ENCODE results near the gene NANOS3. TPM values are rescaled to one million over a fixed set of nuclear protein-coding genes. Genes with fewer than 3 reads are reported as not detected.

NANOS3 gene
- total and polyA plus RNA-seq, 10 of the 15 experiments (the other 5 are each of a cell fraction or from before 2014, with no cell fraction given): 0.31 to 1.7 (median 0.81) TPM

GRCh38 chr19:13841962-13842290, 35.0 kb upstream of the NANOS3 start:
- no peak for FAIRE-seq
- BruUV-seq (replicated peaks): TSS peak; percentile 71

More at GRCh38 chr19:13841962-13842290, 35.0 kb upstream of the NANOS3 start:
- Histone ChIP-seq H3K9me3 (replicated peaks; ENCODE audit: control insufficient read depth, insufficient read depth, low read length) (no peaks in the 10 kb centered on the region), H3K9ac (ENCODE audit: control insufficient read depth, insufficient read depth, low read length) (peak overlapping the region; percentile 94), H3K27ac (ENCODE audit: control insufficient read depth, insufficient read depth) (peak overlapping the region; percentile 96), H3K79me2 (ENCODE audit: control insufficient read depth, insufficient read depth, low read length) (peaks cover 54% of the 10 kb centered on the region), H3K27me3 (replicated peaks in 1 of 2; ENCODE audit: control insufficient read depth in 2 of 2, insufficient read depth in 2 of 2, low read length in 1 of 2) (no peaks in the 10 kb centered on the region), H4K20me1 (ENCODE audit: control insufficient read depth, insufficient read depth) (no peaks in the 10 kb centered on the region), H3K36me3 (ENCODE audit: control insufficient read depth in 2 of 2, insufficient read depth in 2 of 2, low read length in 1 of 2) (no peaks in the 10 kb centered on the region), H3K4me3 (peak overlapping the region; percentile 92), H2AFZ (ENCODE audit: control insufficient read depth, low read depth, low read length) (no peak overlapping the region), H3K4me2 (ENCODE audit: control insufficient read depth, insufficient read depth) (peak overlapping the region; percentile 99), H3K4me1 (ENCODE audit: control insufficient read depth, insufficient read depth, low read length) (peaks cover 56% of the 10 kb centered on the region)
- ChIA-PET SMC1A (ENCODE audit: uncharacterized antibody, unreplicated experiment) (interaction anchor here (0.7 to 4.2 kb wide), 3 partner anchors 20 to 46 kb away, joined by 3 to 37 read pairs (median 4); no protein-coding TSS in a partner anchor), RAD21 (ENCODE audit: unreplicated experiment) (interaction anchor here (1.2 to 4.9 kb wide), 2 partner anchors 21 to 38 kb away, joined by 3 to 68 read pairs; no protein-coding TSS in a partner anchor), CTCF (interaction anchor here (0.8 to 7.1 kb wide), 2 partner anchors 20 to 45 kb away, joined by 3 to 51 read pairs; no protein-coding TSS in a partner anchor), POLR2A (interaction anchor here (0.5 to 7.5 kb wide), 4 partner anchors 20 to 952 kb away, joined by 3 to 85 read pairs (median 6); no protein-coding TSS in a partner anchor)
- no peak for DNase-seq (ENCODE audit: low read depth, low spot score)
- in situ Hi-C loops (cut with MboI): loop anchor here (10.0 kb wide), 1 partner anchor 687 kb away; the partner anchor contains the start of genes IER2 and STX10
- 3% methylated on average over 9 of the region's 11 CpGs for WGBS (ENCODE audit: insufficient coverage, insufficient replicate concordance, low lambda C conversion rate, missing lambda C conversion rate)
- TF ChIP-seq E4F1 (IDR thresholded peaks at IDR 0.05; ENCODE audit: borderline replicate concordance, partially characterized antibody): no peak
- intact Hi-C loops (cut with micrococcal nuclease; ENCODE audit: unreplicated experiment): loop anchor here (10.0 kb wide), 1 partner anchor 687 kb away; the partner anchor contains the start of genes IER2 and STX10
- ATAC-seq: no peak
